Urinary bladder (tissue), 4 donors: ENCODE measurements around the gene CSTB. TPM values are rescaled to one million over a fixed set of nuclear protein-coding genes. Genes with fewer than 3 reads are reported as not detected.
A peak's percentile ranks its signal among the peaks of the same experiment; 100 is the strongest.

Experiments used
- DNase-seq: peaks from one replicate; pipeline ENCODE4 v3.0.0-alpha.2; 2015; ENCODE audit errors: extremely low spot score
- H3K27ac ChIP-seq: one replicate; pipeline ENCODE4 v1.5.1; 2013; ENCODE audit warnings: low read depth, mild to moderate bottlenecking, moderate library complexity
- H3K36me3 ChIP-seq: one replicate; pipeline ENCODE4 v1.6.1; 2013; ENCODE audit warnings: mild to moderate bottlenecking, moderate library complexity; ENCODE audit not compliant: insufficient read depth
- H3K4me1 ChIP-seq: one replicate; pipeline ENCODE4 v1.6.1; 2013; ENCODE audit warnings: mild to moderate bottlenecking, moderate library complexity; ENCODE audit not compliant: insufficient read depth
- H3K4me3 ChIP-seq: one replicate; pipeline ENCODE4 v1.5.1; 2013; ENCODE audit warnings: low read depth, low read length
- WGBS: extraction: QIAGEN DNeasy Blood & Tissue Kit; methylation state at CpG from one replicate; pipeline ENCODE4 v1.1.7; 2013; 5-methylcytosine and 5-hydroxymethylcytosine counted together
- polyA plus RNA-seq: library from polyadenylated mRNA; stranded (reverse); fragments of 200-250 nt; gene quantifications from one replicate; pipeline ENCODE4 v1.2.3, GENCODE V29; 2013
- total RNA-seq: library from RNA; depleted of rRNA; stranded (reverse); fragments of >200 nt; gene quantifications from one replicate; pipeline ENCODE4 v1.2.3, GENCODE V29; 2014
- donor health status: healthy with polysubstance abuse.
- donor health status: healthy.

The CSTB gene
- total and polyA plus RNA-seq, 2 donors = 11.0 to 91.8 TPM

- peaks cover 2% of the 10 kb centered on the region for H3K36me3 ChIP-seq
- H3K4me3 ChIP-seq = no peak overlapping the region
- no peaks in the 10 kb centered on the region for H3K4me1 ChIP-seq
- no peak for DNase-seq
- no peak overlapping the region for H3K27ac ChIP-seq
- WGBS = 93% methylated on average over 15 of the region's 15 CpGs
These were observed 13.6 kb downstream of the CSTB start for GRCh38 chr21:43762303-43763128.

- H3K4me1 ChIP-seq = no peaks in the 10 kb centered on the region
- peaks cover 2% of the 10 kb centered on the region for H3K36me3 ChIP-seq
- WGBS = 96% methylated on average over 18 of the region's 18 CpGs
These were observed 14.2 kb downstream of the CSTB start for GRCh38 chr21:43761886-43762285.

GRCh38 chr21:43760391-43760958, 15.6 kb downstream of the CSTB start:
- WGBS = 89% methylated on average over 22 of the region's 22 CpGs
- H3K36me3 ChIP-seq = peaks cover 5% of the 10 kb centered on the region
- no peak overlapping the region for H3K27ac ChIP-seq
- H3K4me3 ChIP-seq = no peak overlapping the region
- H3K4me1 ChIP-seq = no peaks in the 10 kb centered on the region
- no peak for DNase-seq

More at GRCh38 chr21:43761886-43762285, 14.2 kb downstream of the CSTB start:
- DNase-seq = no peak
- Histone ChIP-seq H3K4me3 (no peak overlapping the region), H3K27ac (no peak overlapping the region)

GRCh38 chr21:43759651-43760050, 16.5 kb downstream of the CSTB start:
- Histone ChIP-seq H3K27ac (no peak overlapping the region), H3K36me3 (peaks cover 5% of the 10 kb centered on the region), H3K4me3 (no peak overlapping the region), H3K4me1 (no peaks in the 10 kb centered on the region)
- no peak for DNase-seq
- 94% methylated on average over 19 of the region's 19 CpGs for WGBS

GRCh38 chr21:43758811-43759210, 17.3 kb downstream of the CSTB start:
- H3K4me1 ChIP-seq = no peaks in the 10 kb centered on the region
- no peak overlapping the region for H3K4me3 ChIP-seq
- no peak for DNase-seq
- peak overlapping the region; percentile 3 for H3K27ac ChIP-seq
- WGBS = 51% methylated on average over 10 of the region's 10 CpGs
- peaks cover 5% of the 10 kb centered on the region for H3K36me3 ChIP-seq

GRCh38 chr21:43758111-43758641, 17.9 kb downstream of the CSTB start:
- Histone ChIP-seq H3K4me3 (no peak overlapping the region), H3K36me3 (peaks cover 5% of the 10 kb centered on the region), H3K27ac (peak overlapping the region; percentile 23), H3K4me1 (no peaks in the 10 kb centered on the region)
- 38% methylated on average over 18 of the region's 18 CpGs for WGBS
- no peak for DNase-seq

GRCh38 chr21:43757601-43758000, 18.5 kb downstream of the CSTB start:
- Histone ChIP-seq H3K27ac (peak overlapping the region; percentile 2), H3K4me3 (no peak overlapping the region), H3K36me3 (peaks cover 5% of the 10 kb centered on the region), H3K4me1 (no peaks in the 10 kb centered on the region)
- DNase-seq = no peak
- 75% methylated on average over 16 of the region's 16 CpGs for WGBS

GRCh38 chr21:43755820-43756594, 20.1 kb downstream of the CSTB start:
- Histone ChIP-seq H3K4me1 (no peaks in the 10 kb centered on the region), H3K4me3 (no peak overlapping the region), H3K27ac (no peak overlapping the region), H3K36me3 (peaks cover 5% of the 10 kb centered on the region)
- no peak for DNase-seq
- 94% methylated on average over 37 of the region's 37 CpGs for whole genome bisulfite sequencing

GRCh38 chr21:43754948-43755781, 20.9 kb downstream of the CSTB start:
- no peak for DNase-seq
- 88% methylated on average over 26 of the region's 26 CpGs for WGBS
- Histone ChIP-seq H3K4me3 (no peak overlapping the region), H3K4me1 (no peaks in the 10 kb centered on the region), H3K36me3 (peaks cover 5% of the 10 kb centered on the region), H3K27ac (no peak overlapping the region)

- DNase-seq = no peak
- Histone ChIP-seq H3K4me1 (no peaks in the 10 kb centered on the region), H3K4me3 (no peak overlapping the region), H3K27ac (no peak overlapping the region), H3K36me3 (peaks cover 3% of the 10 kb centered on the region)
- 95% methylated on average over 16 of the region's 16 CpGs for whole genome bisulfite sequencing
These were observed 22.7 kb downstream of the CSTB start for GRCh38 chr21:43753439-43753799.

GRCh38 chr21:43752758-43753438, 23.2 kb downstream of the CSTB start:
- Histone ChIP-seq H3K36me3 (peaks cover 3% of the 10 kb centered on the region), H3K27ac (no peak overlapping the region), H3K4me1 (no peaks in the 10 kb centered on the region), H3K4me3 (no peak overlapping the region)
- no peak for DNase-seq
- WGBS = 78% methylated on average over 28 of the region's 28 CpGs

- Histone ChIP-seq H3K4me1 (no peaks in the 10 kb centered on the region), H3K36me3 (peaks cover 3% of the 10 kb centered on the region)
- WGBS = 90% methylated on average over 31 of the region's 31 CpGs
These were observed 24.0 kb downstream of the CSTB start for GRCh38 chr21:43751955-43752591.

More at GRCh38 chr21:43751955-43752591, 24.0 kb downstream of the CSTB start:
- Histone ChIP-seq H3K4me3 (no peak overlapping the region), H3K27ac (no peak overlapping the region)
- no peak for DNase-seq
